ENCODE data around the gene CLDN12.

DNA sequence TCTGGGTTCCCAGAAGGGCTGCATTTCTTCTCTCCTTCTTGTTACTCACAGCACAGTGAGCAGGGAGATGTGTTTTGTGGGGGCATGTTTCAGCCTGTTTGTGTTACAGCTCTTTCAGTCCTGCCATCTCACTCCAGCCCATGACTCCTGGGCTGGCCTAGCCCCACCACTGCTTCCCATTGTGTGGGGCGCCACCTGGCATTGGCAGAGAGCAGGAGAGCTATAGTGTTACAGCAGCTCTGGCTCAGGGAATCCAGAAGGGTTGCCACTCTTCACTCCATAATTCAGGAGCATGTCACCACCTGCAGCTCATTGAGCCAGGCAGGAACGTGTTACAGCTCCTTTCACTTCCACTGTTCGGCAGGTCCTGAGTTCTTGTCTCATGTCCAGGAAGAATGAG is 30.0 kb downstream of the CLDN12 start:
- no peak for TF ChIP-seq EZH2 (IDR thresholded peaks at IDR 0.05; ENCODE audit: low read length)
- TF ChIP-seq, protein P1, sequence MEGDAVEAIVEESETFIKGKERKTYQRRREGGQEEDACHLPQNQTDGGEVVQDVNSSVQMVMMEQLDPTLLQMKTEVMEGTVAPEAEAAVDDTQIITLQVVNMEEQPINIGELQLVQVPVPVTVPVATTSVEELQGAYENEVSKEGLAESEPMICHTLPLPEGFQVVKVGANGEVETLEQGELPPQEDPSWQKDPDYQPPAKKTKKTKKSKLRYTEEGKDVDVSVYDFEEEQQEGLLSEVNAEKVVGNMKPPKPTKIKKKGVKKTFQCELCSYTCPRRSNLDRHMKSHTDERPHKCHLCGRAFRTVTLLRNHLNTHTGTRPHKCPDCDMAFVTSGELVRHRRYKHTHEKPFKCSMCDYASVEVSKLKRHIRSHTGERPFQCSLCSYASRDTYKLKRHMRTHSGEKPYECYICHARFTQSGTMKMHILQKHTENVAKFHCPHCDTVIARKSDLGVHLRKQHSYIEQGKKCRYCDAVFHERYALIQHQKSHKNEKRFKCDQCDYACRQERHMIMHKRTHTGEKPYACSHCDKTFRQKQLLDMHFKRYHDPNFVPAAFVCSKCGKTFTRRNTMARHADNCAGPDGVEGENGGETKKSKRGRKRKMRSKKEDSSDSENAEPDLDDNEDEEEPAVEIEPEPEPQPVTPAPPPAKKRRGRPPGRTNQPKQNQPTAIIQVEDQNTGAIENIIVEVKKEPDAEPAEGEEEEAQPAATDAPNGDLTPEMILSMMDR (optimal IDR thresholded peaks at IDR 0.05 in 1 of 3, IDR thresholded peaks at IDR 0.05 in 1 of 3, conservative IDR thresholded peaks at IDR 0.05 in 1 of 3; ENCODE audit: extremely low read depth in 1 of 3, insufficient read depth in 2 of 3, low read length in 3 of 3): peak in 1 of 3 experiments; percentile 44
